ENCODE data around the gene LRP1. TPM values are rescaled to one million over a fixed set of nuclear protein-coding genes. Genes with fewer than 3 reads are reported as not detected.

Gene LRP1
- total RNA-seq, 1 donor from 2014 or later: 954 TPM

DNA sequence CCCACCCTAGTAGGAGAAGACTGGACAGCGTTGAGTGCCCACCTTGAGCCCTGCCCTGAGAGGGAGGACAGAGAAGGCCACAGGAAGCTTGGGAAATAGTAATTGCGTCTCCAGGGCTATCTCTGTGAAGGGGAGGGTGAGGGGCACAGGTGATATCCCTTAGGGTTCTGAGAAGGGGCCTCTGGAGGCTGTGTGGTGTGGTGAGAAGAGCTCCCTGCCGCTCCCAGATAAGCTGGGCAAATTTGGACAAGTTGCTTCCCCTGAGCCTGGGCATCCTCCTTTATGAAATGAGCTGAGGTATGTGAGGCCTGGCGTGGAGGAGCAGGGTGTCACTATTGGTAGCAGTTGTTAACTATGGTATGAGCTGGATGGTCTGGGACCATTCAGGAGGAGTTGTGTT is 42.6 kb downstream of the LRP1 start:
- DNase-seq (ENCODE audit: low spot score): no peak

DNA sequence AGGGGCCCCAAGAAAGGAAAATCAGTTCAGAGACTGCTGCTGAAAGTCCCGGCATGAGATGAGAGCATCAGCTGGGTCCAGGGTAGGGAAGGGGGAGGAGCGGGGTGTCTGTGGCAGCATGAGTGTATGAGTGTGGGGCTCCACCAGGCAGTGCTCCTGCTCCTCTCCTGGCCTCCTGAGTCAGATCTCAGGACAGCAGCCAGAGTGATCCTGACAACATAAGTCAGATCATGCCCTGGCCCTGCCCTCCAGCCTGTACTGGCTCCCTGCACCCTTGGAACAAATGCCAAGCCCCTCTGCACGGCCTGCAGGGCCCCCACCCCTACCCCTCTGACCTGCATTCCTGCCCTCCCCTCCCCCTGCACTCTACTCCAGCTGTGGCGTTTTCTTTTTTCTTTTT is 43.4 kb downstream of the LRP1 start:
- no peak for DNase-seq (ENCODE audit: low spot score)

DNA sequence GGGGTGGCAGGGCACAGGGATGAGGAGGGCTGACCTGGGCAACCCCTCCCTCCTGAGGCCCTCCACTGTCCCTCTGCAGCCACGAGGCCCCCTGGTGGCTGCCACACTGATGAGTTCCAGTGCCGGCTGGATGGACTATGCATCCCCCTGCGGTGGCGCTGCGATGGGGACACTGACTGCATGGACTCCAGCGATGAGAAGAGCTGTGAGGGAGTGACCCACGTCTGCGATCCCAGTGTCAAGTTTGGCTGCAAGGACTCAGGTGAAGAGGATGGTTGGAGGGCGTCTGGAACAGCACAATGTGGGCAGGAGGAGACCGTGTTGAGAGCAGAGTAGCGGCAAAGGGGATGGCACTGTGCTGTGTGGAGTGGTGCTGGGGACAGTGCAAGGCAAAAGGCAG is 44.8 kb downstream of the LRP1 start:
- DNase-seq (ENCODE audit: low spot score): no peak

DNA sequence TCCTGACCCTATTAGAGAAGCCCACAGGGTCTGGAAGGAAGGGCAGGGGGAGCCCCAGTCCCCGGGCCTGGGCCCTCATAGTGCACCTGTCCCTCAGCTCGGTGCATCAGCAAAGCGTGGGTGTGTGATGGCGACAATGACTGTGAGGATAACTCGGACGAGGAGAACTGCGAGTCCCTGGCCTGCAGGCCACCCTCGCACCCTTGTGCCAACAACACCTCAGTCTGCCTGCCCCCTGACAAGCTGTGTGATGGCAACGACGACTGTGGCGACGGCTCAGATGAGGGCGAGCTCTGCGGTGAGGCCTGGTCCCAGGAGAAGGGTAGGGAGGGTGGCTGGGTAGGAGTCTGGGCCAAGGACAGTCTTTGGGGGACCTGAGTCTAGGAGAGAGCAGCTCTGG is 45.4 kb downstream of the LRP1 start:
- DNase-seq (ENCODE audit: low spot score): no peak

DNA sequence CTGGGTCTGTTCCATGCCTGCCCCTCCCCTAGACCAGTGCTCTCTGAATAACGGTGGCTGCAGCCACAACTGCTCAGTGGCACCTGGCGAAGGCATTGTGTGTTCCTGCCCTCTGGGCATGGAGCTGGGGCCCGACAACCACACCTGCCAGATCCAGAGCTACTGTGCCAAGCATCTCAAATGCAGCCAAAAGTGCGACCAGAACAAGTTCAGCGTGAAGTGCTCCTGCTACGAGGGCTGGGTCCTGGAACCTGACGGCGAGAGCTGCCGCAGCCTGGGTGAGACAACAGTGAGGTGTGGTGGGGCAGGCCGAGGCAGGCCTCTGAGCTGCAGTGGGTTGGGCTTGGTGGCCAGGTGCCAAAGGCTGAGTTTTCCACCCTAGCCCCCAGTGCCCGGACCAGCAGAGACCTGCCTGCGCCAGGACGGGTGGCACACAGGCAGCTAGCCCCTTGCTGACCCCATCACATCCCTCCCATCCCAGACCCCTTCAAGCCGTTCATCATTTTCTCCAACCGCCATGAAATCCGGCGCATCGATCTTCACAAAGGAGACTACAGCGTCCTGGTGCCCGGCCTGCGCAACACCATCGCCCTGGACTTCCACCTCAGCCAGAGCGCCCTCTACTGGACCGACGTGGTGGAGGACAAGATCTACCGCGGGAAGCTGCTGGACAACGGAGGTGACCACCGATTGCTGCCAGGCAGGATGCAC is 47.3 kb downstream of the LRP1 start:
- no peak for DNase-seq (ENCODE audit: low spot score)

DNA sequence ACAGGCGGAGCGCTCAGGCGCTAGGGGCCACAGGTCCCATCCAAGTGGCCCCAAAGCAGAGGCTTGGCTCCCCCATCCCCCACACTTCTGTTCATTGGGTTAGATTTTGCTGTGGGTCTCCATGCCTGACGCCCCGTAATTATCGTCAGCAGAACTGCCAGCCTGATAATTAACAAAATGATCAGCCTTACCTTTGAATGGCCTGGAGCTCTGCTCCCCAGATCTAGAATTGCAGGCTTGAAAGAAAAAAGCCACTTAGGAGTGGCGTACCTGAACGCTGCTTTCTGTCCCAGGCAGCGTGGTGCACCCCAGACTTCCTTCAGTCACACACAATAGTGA is 47.8 kb downstream of the LRP1 start:
- no peak for DNase-seq (ENCODE audit: low spot score)

DNA sequence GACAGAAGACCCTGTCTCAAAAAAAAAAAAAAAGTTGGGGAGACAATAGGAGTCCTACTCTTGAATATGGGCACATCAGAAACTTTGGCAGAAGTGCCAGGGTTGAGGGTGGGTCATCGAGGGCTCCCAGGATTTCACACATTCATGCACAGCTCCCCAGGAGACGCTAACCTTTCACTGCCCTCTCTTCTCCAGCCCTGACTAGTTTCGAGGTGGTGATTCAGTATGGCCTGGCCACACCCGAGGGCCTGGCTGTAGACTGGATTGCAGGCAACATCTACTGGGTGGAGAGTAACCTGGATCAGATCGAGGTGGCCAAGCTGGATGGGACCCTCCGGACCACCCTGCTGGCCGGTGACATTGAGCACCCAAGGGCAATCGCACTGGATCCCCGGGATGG is 48.6 kb downstream of the LRP1 start:
- DNase-seq (ENCODE audit: low spot score): no peak

DNA sequence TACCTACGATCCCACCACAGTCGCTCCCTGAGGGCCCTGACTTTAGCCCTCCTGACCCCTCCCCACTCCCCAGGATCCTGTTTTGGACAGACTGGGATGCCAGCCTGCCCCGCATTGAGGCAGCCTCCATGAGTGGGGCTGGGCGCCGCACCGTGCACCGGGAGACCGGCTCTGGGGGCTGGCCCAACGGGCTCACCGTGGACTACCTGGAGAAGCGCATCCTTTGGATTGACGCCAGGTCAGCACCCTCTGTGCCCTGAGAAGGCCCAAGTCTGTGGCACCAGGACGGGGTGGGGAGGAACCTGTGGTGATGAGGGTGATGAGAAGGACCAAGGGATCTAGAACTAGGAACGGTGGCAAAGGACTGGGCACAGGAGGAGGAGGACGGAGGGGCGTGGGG is 49.1 kb downstream of the LRP1 start:
- DNase-seq (ENCODE audit: low spot score): no peak

DNA sequence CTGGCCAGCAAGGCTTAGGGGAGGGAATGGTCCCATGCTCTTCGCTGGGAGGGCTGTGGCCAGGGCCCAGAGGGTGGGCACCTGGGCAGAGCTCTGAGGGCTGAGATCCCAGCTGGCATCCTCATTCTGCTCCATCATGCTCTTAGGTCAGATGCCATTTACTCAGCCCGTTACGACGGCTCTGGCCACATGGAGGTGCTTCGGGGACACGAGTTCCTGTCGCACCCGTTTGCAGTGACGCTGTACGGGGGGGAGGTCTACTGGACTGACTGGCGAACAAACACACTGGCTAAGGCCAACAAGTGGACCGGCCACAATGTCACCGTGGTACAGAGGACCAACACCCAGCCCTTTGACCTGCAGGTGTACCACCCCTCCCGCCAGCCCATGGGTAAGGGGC is 49.9 kb downstream of the LRP1 start:
- DNase-seq (ENCODE audit: low spot score): no peak

DNA sequence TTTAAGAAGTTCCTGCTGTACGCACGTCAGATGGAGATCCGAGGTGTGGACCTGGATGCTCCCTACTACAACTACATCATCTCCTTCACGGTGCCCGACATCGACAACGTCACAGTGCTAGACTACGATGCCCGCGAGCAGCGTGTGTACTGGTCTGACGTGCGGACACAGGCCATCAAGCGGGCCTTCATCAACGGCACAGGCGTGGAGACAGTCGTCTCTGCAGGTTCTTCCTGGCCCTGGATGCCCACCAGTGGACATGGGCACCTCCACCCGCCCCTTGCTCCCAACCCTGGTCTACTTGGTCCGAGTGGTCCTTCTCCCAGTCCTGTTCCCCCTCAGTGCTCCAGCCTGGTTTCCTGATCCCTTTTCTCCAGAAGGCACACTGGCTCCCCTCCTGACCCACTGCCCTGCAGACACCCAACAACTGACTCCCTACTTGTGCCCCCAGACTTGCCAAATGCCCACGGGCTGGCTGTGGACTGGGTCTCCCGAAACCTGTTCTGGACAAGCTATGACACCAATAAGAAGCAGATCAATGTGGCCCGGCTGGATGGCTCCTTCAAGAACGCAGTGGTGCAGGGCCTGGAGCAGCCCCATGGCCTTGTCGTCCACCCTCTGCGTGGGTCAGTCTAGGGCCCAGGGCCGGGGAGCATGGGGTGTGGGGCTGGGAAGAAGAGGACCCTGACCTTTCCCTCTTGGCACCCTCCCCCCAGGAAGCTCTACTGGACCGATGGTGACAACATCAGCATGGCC is 51.2 kb downstream of the LRP1 start:
- no peak for DNase-seq (ENCODE audit: low spot score)

DNA sequence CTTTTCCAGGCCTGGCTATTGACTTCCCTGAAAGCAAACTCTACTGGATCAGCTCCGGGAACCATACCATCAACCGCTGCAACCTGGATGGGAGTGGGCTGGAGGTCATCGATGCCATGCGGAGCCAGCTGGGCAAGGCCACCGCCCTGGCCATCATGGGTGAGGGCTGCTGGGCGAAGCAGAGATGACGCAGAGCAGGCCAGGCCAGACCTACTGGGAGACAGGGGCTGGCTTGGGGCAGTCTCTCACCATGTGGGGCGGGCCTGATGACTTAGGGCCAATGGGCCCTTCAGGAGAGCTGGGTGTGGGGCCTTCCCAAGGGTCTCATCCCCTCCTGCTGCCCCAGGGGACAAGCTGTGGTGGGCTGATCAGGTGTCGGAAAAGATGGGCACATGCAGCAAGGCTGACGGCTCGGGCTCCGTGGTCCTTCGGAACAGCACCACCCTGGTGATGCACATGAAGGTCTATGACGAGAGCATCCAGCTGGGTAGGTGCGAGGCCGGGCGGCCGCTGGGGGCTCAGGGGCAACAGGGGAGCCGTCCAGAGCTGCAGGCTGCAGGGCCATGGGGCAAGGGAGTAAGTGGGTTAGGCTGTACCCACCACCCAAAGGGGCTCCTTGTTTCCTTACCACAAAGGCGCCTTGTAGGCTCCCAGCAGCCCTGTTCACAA is 52.2 kb downstream of the LRP1 start:
- no peak for DNase-seq (ENCODE audit: low spot score)

DNA sequence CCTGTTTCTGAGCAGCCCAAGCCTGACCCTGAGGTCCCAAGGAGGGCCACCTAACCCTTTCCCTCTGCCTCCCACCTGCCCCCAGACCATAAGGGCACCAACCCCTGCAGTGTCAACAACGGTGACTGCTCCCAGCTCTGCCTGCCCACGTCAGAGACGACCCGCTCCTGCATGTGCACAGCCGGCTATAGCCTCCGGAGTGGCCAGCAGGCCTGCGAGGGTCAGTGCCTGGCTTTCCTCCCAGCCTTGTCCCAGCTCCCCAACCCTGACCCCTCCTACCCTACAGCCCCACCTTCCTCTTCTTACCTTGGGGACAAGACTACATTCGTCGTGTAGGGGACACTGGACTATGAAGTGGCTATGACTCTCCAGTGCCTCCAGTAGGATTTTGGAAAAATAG is 52.8 kb downstream of the LRP1 start:
- DNase-seq (ENCODE audit: low spot score): no peak

DNA sequence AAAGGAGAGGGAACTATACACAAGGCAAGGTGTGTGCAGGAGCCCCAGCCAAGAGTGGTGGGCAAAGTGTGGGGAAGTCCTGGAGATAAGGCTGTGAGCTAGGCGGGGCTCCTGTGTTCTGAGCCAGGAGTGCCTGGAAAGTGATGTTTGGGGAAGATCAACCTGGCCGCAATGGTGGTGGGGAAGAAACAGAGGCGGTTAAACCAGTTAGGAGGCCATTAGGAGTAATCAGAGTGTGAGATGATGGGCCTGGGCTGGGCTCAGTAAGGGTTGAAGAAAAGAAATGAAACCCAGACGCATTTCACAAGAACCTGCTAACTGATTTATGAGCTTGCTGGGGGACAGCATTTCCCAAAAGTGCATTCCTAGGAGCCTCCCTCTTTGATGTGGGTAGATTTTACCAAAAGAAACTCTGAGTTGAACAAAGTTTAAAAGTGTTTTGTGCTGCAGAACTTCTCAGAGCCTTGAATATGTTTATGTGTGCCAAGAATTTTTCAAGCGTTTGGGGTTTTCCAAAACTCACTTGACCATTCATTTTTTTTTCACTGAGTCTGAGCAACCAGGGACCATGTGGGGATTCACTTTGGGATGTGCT is 53.4 kb downstream of the LRP1 start:
- DNase-seq (ENCODE audit: low spot score): no peak

DNA sequence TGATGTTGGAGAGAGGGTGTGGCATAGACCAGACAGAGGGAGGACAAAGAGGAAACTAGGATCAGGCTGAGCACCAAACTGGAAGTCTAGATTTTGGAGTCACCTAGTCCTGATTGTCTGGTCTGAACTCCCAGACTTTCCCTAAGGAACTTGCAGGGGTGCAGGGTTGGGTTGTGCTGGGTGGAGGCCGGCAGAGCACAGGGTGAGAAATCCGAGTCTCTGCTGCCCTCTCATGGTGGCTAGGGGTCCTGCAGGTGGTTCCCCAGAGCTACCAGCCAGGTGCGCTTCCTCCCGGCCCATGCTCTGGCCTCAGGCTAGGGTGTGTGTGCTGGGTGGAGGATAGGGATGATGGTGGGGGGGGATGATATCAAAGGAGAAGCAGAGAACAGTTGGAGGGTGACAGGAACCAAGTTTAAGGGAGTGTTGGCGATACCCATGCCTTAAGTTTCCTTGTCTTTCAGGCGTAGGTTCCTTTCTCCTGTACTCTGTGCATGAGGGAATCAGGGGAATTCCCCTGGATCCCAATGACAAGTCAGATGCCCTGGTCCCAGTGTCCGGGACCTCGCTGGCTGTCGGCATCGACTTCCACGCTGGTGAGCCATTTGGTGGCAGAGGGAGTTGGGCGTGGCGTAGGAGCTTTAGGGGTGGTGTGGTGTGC is 54.8 kb downstream of the LRP1 start:
- no peak for DNase-seq (ENCODE audit: low spot score)

DNA sequence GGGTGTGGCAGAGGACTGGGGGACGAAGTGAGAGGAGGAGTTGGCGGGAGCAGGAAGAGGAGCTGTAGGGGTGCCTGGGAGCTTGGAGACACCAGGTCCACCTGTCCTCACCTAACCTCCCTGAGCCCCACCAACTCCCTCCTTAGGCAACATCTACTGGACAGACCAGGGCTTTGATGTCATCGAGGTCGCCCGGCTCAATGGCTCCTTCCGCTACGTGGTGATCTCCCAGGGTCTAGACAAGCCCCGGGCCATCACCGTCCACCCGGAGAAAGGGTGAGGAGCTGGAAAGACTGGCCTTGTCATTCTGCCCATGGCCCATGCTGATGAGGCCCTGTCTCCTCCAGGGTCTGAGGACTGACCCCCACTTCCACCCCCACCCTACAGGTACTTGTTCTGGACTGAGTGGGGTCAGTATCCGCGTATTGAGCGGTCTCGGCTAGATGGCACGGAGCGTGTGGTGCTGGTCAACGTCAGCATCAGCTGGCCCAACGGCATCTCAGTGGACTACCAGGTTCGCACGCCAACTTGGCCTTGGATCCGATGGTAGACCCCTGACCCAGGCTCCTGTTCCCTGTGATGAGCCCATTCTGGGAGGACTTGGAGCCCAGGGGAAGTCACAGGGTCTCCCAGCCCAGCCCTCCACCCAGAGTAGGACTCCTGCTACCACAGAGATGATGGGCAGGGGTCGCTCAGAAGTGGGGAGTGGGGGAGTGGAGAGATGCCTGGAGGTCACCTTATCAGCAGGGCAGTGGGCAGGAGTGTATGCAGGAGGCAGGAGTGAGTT is 55.8 kb downstream of the LRP1 start:
- DNase-seq (ENCODE audit: low spot score): no peak

DNA sequence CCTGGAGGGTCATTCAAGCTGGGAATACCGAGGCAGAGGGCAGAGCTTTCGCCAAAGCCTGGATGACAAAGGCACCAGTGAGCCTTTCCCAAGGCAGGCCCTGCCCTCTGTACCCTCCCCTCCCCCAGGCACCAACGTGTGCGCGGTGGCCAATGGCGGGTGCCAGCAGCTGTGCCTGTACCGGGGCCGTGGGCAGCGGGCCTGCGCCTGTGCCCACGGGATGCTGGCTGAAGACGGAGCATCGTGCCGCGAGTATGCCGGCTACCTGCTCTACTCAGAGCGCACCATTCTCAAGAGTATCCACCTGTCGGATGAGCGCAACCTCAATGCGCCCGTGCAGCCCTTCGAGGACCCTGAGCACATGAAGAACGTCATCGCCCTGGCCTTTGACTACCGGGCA is 57.1 kb downstream of the LRP1 start:
- no peak for DNase-seq (ENCODE audit: low spot score)

DNA sequence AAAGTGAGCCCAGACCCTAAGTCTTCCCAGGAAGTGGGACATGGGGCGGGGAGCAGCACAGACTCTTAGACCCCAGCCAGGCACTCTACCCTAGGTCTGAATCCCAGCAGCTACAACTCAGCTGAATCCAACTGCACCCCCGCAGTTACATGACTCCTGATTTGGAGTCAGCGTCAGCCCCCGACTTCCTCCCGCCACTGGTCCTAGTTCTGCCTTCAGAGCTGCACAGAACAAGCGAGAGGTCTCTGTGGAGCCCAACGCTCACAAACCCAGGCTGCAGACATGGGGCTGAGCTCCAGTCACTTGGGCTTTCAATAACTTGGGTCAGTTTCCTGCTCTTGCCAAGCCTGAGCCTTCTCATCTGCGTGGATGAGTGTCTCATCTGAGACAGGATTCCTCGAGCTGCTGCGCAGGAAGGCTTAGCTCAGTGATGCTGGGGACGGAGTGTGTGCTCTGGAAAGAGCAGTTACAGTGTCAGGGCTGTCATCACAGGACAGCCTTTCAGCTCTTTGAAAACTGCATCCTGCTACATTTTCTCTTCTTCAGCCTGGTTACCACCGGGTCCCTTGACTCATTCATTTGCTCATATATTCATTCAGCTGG is 57.7 kb downstream of the LRP1 start:
- no peak for DNase-seq (ENCODE audit: low spot score)

DNA sequence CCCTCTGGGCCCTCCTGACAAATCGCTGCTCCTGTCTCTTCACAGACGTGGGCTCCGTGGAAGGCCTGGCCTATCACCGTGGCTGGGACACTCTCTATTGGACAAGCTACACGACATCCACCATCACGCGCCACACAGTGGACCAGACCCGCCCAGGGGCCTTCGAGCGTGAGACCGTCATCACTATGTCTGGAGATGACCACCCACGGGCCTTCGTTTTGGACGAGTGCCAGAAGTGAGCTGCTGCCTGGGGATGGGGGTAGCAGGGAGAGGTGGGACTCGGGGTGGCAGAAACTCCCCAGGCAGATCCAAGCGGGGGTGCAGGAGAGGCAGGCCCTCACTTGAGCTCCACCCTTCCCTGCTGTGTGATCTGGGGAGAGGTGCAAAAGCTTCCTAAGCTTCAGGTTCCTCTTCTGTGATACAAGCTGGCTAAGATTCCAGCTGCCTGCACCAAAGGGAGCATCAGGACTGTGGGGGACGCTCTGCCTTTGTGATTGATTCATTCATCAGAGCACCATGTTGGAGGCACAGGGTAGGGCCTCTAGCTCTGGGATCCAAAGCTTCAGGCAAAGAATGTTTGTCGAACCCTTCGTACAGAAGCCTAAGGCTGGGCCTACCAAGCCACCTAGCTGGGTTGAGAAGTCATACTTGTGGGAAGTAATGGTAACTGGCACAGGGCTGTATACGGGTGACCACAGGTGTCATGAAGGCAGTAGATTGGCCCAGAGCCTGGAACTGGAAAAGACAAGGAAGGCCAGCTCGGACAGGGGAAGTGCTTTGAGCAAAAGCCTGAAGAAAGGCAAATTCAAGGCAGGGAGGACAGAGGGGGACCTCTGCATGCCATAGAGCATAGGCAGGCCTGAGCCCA is 59.2 kb downstream of the LRP1 start:
- DNase-seq (ENCODE audit: low spot score): no peak

DNA sequence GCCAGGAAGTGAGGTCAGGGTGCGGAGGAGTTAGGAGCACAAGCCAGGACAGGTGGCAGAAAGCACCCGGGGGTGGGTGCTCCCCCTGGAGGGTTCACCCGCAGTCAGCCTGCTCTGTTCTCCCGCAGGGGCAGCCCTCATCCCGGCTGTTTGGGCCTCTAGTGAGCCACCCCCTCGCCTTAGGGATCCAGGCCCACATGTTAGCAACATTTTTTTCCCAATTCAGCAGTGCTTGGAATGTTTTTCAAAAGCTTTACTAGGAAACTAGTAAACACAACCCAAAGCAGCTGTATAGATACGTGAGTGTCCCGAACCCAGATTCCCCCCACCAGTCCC is 59.8 kb downstream of the LRP1 start:
- DNase-seq (ENCODE audit: low spot score): no peak

DNA sequence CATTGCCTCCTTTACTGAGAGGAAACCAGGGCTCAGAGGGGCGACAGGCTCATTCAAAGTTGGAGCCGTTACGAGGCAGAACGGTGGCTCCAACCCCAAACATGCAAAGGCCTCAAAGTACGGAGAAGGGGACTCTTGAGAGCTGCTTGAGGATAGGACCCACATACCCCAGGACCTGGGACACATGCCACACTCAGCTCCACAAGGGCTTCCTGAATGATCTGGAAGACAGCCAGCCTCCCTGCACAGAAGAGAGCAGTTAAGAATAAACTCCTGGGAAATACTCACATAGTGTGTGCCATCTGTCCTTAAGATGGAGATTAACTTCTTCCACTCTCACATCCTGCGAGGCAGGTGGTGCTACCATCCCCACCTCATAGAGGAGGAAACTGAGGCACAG is 61.8 kb downstream of the LRP1 start:
- no peak for DNase-seq (ENCODE audit: low spot score)
